ENCODE measurements around the gene SECISBP2. TPM values are rescaled to one million over a fixed set of nuclear protein-coding genes. Genes with fewer than 3 reads are reported as not detected.

The SECISBP2 gene
- total and polyA plus RNA-seq, 2 of the 13 experiments (the other 11 are each of a cell fraction or from before 2014, with no cell fraction given) = 32.4 to 38.0 TPM

GRCh38 chr9:89311346-89312221, 6.7 kb upstream of the SECISBP2 start (continued):
- TF ChIP-seq RFXAP (CRISPR knock-in tag; IDR thresholded peaks at IDR 0.05; ENCODE audit: borderline replicate concordance) (no peak), THYN1 (CRISPR knock-in tag; IDR thresholded peaks at IDR 0.05; ENCODE audit: borderline replicate concordance, low read depth) (no peak), IRF2 (CRISPR knock-in tag; IDR thresholded peaks at IDR 0.05) (no peak), FOXO4 (CRISPR knock-in tag; conservative IDR thresholded peaks at IDR 0.05) (no peak), SKIL (CRISPR knock-in tag; IDR thresholded peaks at IDR 0.05; ENCODE audit: borderline replicate concordance) (no peak), ZBTB46 (CRISPR knock-in tag; IDR thresholded peaks at IDR 0.05; ENCODE audit: borderline replicate concordance) (no peak), MED13 (CRISPR knock-in tag; IDR thresholded peaks at IDR 0.05) (peak; percentile 7; the same call in 1 of the 2 replicates), JARID2 (CRISPR knock-in tag; IDR thresholded peaks at IDR 0.05; ENCODE audit: insufficient replicate concordance) (no peak), ONECUT2 (CRISPR knock-in tag; IDR thresholded peaks at IDR 0.05) (no peak), NFKB2 (CRISPR knock-in tag; IDR thresholded peaks at IDR 0.05; ENCODE audit: borderline replicate concordance) (0 out of 2 replicates have a peak, but pooled peaks have one; percentile 12), DBP (CRISPR knock-in tag; IDR thresholded peaks at IDR 0.05; ENCODE audit: not compliant biosample characterization) (peak; percentile 11), ZNF605 (CRISPR knock-in tag; IDR thresholded peaks at IDR 0.05) (no peak), ZNF570 (CRISPR knock-in tag; IDR thresholded peaks at IDR 0.05; ENCODE audit: borderline replicate concordance) (no peak), BHLHE40 (IDR thresholded peaks at IDR 0.05; ENCODE audit: low read length) (no peak), ZNF510 (CRISPR knock-in tag; IDR thresholded peaks at IDR 0.05; ENCODE audit: low read depth) (no peak)
